Measurements from ENCODE around the gene SH3GL1.

SH3GL1 gene

GRCh38 chr19:4375164-4376027, 25.0 kb downstream of the SH3GL1 start:
- no peak for DNase-seq

- DNase-seq, result no peak
These were observed 25.7 kb downstream of the SH3GL1 start for GRCh38 chr19:4374498-4375163.

GRCh38 chr19:4373601-4374497, 26.5 kb downstream of the SH3GL1 start:
- no peak for DNase-seq

- no peak for DNase-seq
These were observed 27.4 kb downstream of the SH3GL1 start for GRCh38 chr19:4373013-4373367.

GRCh38 chr19:4372165-4373012, 28.0 kb downstream of the SH3GL1 start:
- DNase-seq, result no peak

- no peak for DNase-seq
These were observed 28.8 kb downstream of the SH3GL1 start for GRCh38 chr19:4371247-4372164.

- no peak for DNase-seq
These were observed 29.8 kb downstream of the SH3GL1 start for GRCh38 chr19:4370418-4371041.

GRCh38 chr19:4369888-4370260, 30.5 kb downstream of the SH3GL1 start:
- DNase-seq, result no peak

- DNase-seq, result no peak
These were observed 31.0 kb downstream of the SH3GL1 start for GRCh38 chr19:4369109-4369887.

GRCh38 chr19:4368128-4368820, 32.1 kb downstream of the SH3GL1 start:
- DNase-seq, result no peak

- no peak for DNase-seq
These were observed 32.6 kb downstream of the SH3GL1 start for GRCh38 chr19:4367781-4368127.

- DNase-seq, result no peak
These were observed 33.0 kb downstream of the SH3GL1 start for GRCh38 chr19:4367336-4367723.

- no peak for DNase-seq
These were observed 33.5 kb downstream of the SH3GL1 start for GRCh38 chr19:4366666-4367335.

- no peak for DNase-seq
These were observed 34.3 kb downstream of the SH3GL1 start for GRCh38 chr19:4365791-4366665.

GRCh38 chr19:4365341-4365740, 35.0 kb downstream of the SH3GL1 start:
- DNase-seq, result no peak

GRCh38 chr19:4363571-4364304, 36.6 kb downstream of the SH3GL1 start:
- DNase-seq, result no peak
